Tibial nerve (tissue), 4 donors: ENCODE data around the gene HAGHL.

Source experiments
- EP300 ChIP-seq, 2 donors: sonication (generic); formaldehyde crosslinking; IDR thresholded peaks; one replicate each; pipeline ENCODE4 v1.6.1; 2017; ENCODE audit warnings: antibody characterized with exemption in 2 of 2, mild to moderate bottlenecking in 1 of 2
- POLR2A ChIP-seq, 2 donors: fragments of 450-650 bp; IDR thresholded peaks; one replicate each; pipeline ENCODE4 v1.6.1; 2017; ENCODE audit warnings: antibody characterized with exemption in 2 of 2, mild to moderate bottlenecking in 2 of 2, moderate library complexity in 2 of 2
- TF ChIP-seq, protein P1 (sequence below), 5 experiments: fragments of 200-600 bp in 3 of 5; fragments of 450-650 bp in 2 of 5; sonication (generic) in 3 of 5; IDR thresholded peaks; one replicate each; pipeline ENCODE4 v1.5.1; 2016 to 2019; ENCODE audit warnings: antibody characterized with exemption in 5 of 5, mild to moderate bottlenecking in 3 of 5, moderate library complexity in 2 of 5

DNA sequence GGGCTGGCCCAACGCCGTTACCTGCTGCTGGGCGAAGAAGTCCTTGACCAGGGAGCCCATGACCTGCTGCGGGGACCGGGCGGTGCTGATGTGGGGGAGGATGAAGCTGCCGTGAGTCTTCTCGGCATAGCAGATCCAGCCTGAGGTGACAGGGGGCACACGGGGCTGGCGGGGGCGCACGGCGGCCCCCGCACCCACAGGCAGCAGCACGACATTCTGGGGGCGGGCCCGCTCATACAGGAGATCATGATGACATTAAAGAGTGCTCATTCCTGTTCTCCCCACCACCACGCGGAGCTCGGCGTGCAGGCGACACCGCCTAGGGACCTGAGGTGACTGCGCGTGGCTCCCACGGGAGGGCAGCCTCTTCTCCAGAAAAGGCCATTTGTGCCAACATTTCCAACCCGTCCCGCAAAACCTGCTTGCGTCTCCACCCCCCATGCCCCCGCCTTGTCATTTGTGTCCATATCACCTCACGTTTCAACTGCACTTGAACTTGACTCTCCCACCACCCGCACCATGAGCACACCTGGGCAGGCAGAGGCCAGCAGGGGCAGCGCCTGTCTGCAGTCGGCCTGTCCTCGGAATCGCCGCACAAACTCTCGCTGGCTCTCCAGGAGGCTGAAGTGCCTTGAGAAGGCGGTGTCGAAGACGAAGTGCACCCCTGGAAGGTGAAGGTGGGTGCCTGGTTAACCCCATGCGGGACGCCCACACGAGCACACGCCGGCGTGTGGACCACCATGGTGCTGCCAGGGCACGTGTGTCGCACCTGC is 7.5 kb downstream of the HAGHL start:
- TF ChIP-seq, protein P1, sequence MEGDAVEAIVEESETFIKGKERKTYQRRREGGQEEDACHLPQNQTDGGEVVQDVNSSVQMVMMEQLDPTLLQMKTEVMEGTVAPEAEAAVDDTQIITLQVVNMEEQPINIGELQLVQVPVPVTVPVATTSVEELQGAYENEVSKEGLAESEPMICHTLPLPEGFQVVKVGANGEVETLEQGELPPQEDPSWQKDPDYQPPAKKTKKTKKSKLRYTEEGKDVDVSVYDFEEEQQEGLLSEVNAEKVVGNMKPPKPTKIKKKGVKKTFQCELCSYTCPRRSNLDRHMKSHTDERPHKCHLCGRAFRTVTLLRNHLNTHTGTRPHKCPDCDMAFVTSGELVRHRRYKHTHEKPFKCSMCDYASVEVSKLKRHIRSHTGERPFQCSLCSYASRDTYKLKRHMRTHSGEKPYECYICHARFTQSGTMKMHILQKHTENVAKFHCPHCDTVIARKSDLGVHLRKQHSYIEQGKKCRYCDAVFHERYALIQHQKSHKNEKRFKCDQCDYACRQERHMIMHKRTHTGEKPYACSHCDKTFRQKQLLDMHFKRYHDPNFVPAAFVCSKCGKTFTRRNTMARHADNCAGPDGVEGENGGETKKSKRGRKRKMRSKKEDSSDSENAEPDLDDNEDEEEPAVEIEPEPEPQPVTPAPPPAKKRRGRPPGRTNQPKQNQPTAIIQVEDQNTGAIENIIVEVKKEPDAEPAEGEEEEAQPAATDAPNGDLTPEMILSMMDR (IDR thresholded peaks at IDR 0.05), result no peak
- TF ChIP-seq POLR2A (IDR thresholded peaks at IDR 0.05), result no peak
- no peak for TF ChIP-seq EP300 (IDR thresholded peaks at IDR 0.05)
